Esophagus muscularis mucosa (tissue), 4 donors: ENCODE data around the gene GMPR2. TPM values are rescaled to one million over a fixed set of nuclear protein-coding genes. Genes with fewer than 3 reads are reported as not detected.

Experiments
- DNase-seq: peaks from one replicate; pipeline ENCODE4 v3.0.0-alpha.2; 2017; ENCODE audit errors: extremely low spot score
- H3K27ac ChIP-seq, 4 donors: fragments of 200-600 bp; sonication (generic); replicated peaks in 1 of 4; 1 replicate in 3 of 4; 2 replicates in 1 of 4; pipeline ENCODE4 v1.5.1; 2016 to 2019; ENCODE audit warnings: mild to moderate bottlenecking in 1 of 4
- H3K27me3 ChIP-seq, 4 donors: fragments of 200-600 bp; sonication (generic); one replicate each; pipeline versions ENCODE4 v1.5.1 to v1.6.0; 2016 to 2019
- H3K36me3 ChIP-seq, 4 donors: fragments of 200-600 bp; sonication (generic); one replicate each; pipeline ENCODE4 v1.5.1; 2016 to 2019
- H3K4me1 ChIP-seq, 4 donors: fragments of 200-600 bp; sonication (generic); one replicate each; pipeline ENCODE4 v1.5.1; 2016 to 2019
- H3K4me3 ChIP-seq, 4 donors: fragments of 200-600 bp; sonication (generic); 1 replicate in 2 of 4; 2 replicates in 2 of 4; pipeline ENCODE4 v1.5.1; 2016 to 2019; ENCODE audit warnings: mild to moderate bottlenecking in 4 of 4, moderate library complexity in 1 of 4
- H3K9me3 ChIP-seq, 4 donors: fragments of 200-600 bp; sonication (generic); 1 replicate in 3 of 4; 2 replicates in 1 of 4; pipeline ENCODE4 v1.5.1; 2016 to 2019
- CTCF ChIP-seq, 3 experiments: fragments of 200-600 bp in 2 of 3; fragments of 450-650 bp in 1 of 3; sonication (generic) in 2 of 3; IDR thresholded peaks; one replicate each; pipeline ENCODE4 v1.5.1; 2017 to 2019; ENCODE audit warnings: antibody characterized with exemption in 3 of 3, mild to moderate bottlenecking in 2 of 3, moderate library complexity in 1 of 3
- EP300 ChIP-seq: sonication (generic); formaldehyde crosslinking; IDR thresholded peaks from one replicate; pipeline ENCODE4 v1.6.1; 2017; ENCODE audit warnings: antibody characterized with exemption
- POLR2A ChIP-seq: fragments of 450-650 bp; IDR thresholded peaks from one replicate; pipeline ENCODE4 v1.6.1; 2017; ENCODE audit warnings: antibody characterized with exemption, moderate library complexity, mild to moderate bottlenecking, low read depth
- POLR2AphosphoS5 ChIP-seq, 2 donors: sonication (generic); formaldehyde crosslinking; IDR thresholded peaks; one replicate each; pipeline ENCODE4 v1.6.1; 2017; ENCODE audit warnings: antibody characterized with exemption in 2 of 2
- WGBS: methylation state at CpG from one replicate; pipeline ENCODE4 v1.1.5; 2018; 5-methylcytosine and 5-hydroxymethylcytosine counted together
- intact Hi-C: fragments of 100-400 bp; cut with DNase I; formaldehyde crosslinking; loops from one replicate; pipeline ENCODE4 v1.15.1; 2023
- total RNA-seq, 4 donors: library from RNA; depleted of rRNA; stranded (reverse); fragments of >200 nt; gene quantifications; one replicate each; pipeline versions ENCODE4 v1.1.0 to v1.2.1, GENCODE V29; 2016

The GMPR2 gene
- total RNA-seq, 4 donors from 2014 or later, result 43.1 to 53.4 (median 50.5) TPM

GRCh38 chr14:24277606-24278321, 45.0 kb downstream of the GMPR2 start:
- intact Hi-C loops, result no loop called here
- Histone ChIP-seq H3K27ac (peak overlapping the region in 1 of 4 donors; percentile 10), H3K36me3 (no peaks in the 10 kb centered on the region), H3K9me3 (no peaks in the 10 kb centered on the region), H3K4me3 (no peak overlapping the region), H3K4me1 (peaks cover 0 to 16% (median 0%) of the 10 kb centered on the region in 4 donors), H3K27me3 (no peaks in the 10 kb centered on the region)
- WGBS, result 83% methylated on average over 11 of the region's 11 CpGs
- TF ChIP-seq POLR2AphosphoS5 (IDR thresholded peaks at IDR 0.05) (no peak), CTCF (IDR thresholded peaks at IDR 0.05) (no peak), POLR2A (no peak), EP300 (no peak)
- DNase-seq, result no peak

GRCh38 chr14:24278424-24278823, 45.7 kb downstream of the GMPR2 start:
- intact Hi-C loops, result no loop called here
- Histone ChIP-seq H3K4me3 (no peak overlapping the region), H3K27me3 (no peaks in the 10 kb centered on the region), H3K4me1 (peaks cover 0 to 16% (median 0%) of the 10 kb centered on the region in 4 donors), H3K9me3 (no peaks in the 10 kb centered on the region), H3K36me3 (no peaks in the 10 kb centered on the region), H3K27ac (no peak overlapping the region)
- no peak for DNase-seq
- TF ChIP-seq POLR2AphosphoS5 (IDR thresholded peaks at IDR 0.05) (no peak), CTCF (IDR thresholded peaks at IDR 0.05) (no peak), EP300 (no peak), POLR2A (no peak)
- 97% methylated on average over 5 of the region's 5 CpGs for WGBS

- peaks cover 0 to 12% (median 0%) of the 10 kb centered on the region in 4 donors for H3K4me1 ChIP-seq
- no peaks in the 10 kb centered on the region for H3K36me3 ChIP-seq
- TF ChIP-seq CTCF (IDR thresholded peaks at IDR 0.05) (no peak), POLR2A (no peak), POLR2AphosphoS5 (IDR thresholded peaks at IDR 0.05) (no peak), EP300 (no peak)
- 63% methylated on average over 11 of the region's 11 CpGs for WGBS
- intact Hi-C loops, result no loop called here
- H3K27me3 ChIP-seq, result no peaks in the 10 kb centered on the region
- no peak for DNase-seq
- H3K4me3 ChIP-seq, result no peak overlapping the region
- no peaks in the 10 kb centered on the region for H3K9me3 ChIP-seq
- no peak overlapping the region for H3K27ac ChIP-seq
Observed at GRCh38 chr14:24279301-24280186, 46.8 kb downstream of the GMPR2 start.

- intact Hi-C loops, result no loop called here
- TF ChIP-seq POLR2A (no peak), CTCF (IDR thresholded peaks at IDR 0.05) (no peak), EP300 (no peak), POLR2AphosphoS5 (IDR thresholded peaks at IDR 0.05) (no peak)
- Histone ChIP-seq H3K4me1 (peaks cover 0 to 9% (median 0%) of the 10 kb centered on the region in 4 donors), H3K27ac (no peak overlapping the region), H3K27me3 (no peaks in the 10 kb centered on the region), H3K4me3 (no peak overlapping the region), H3K9me3 (no peaks in the 10 kb centered on the region), H3K36me3 (no peaks in the 10 kb centered on the region)
- WGBS, result 64% methylated on average over 3 of the region's 6 CpGs
- DNase-seq, result no peak
Observed at GRCh38 chr14:24280797-24281460, 48.2 kb downstream of the GMPR2 start.
